ENCODE measurements around the gene MGMT. TPM values are rescaled to one million over a fixed set of nuclear protein-coding genes. Genes with fewer than 3 reads are reported as not detected.

Gene MGMT
- total and polyA plus RNA-seq, 4 donors = 9.9 to 39.6 (median 23.2) TPM

DNA sequence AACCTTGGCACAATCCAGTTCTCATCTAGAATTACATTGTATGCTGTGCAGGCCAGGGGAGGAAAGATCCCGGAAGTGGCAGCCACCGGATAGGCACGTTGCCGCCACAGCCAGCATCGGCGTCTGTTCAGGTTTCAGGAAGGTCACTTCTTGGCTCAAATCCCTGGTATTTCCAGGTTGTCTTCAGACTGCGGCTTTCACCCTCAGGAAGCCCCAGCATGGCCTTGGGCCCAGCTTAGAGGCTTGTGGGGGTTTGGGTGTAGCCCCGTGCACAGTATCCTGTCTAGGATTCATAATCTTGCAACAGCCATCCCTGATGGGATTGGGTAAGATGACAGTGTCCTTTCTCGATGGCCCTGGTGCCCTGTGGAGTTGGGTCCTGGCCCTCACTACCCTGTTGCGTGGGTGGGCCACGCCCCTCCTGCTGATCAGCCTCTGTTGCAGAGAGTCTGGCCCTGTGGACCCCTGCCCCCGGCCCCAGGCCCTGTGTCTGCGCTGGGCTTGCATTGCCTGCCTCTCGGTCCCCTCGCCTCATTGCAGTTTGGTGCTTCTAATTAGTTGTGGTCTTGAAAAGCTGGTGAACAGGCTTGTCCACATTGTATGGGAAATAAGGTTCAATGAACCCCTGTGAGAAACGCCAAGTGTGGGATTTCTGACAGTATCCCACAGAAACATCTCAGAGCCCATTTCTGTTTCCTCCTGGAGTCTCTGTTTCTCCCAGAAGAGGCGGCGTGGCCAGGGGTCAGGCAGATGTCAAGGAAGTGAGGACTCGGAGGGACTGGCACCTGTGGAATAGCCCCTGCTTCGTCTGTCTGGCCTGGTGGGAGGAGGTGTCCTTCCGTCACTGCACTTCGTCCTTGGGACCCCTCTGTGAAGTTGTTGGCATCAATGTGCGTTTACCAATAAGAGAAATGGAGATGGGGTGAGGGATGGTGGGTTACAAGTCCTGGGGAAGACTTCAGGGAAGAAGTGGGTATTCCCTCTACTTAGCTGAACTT is 77.5 kb downstream of the MGMT start:
- Histone ChIP-seq H3K4me3 (no peak overlapping the region), H3K9ac (ENCODE audit: insufficient read depth in 1 of 2, low read length in 2 of 2) (no peak overlapping the region), H3K4me1 (ENCODE audit: control insufficient read depth in 5 of 5, insufficient read depth in 5 of 5, low read length in 5 of 5) (peaks cover 0 to 10% (median 0%) of the 10 kb centered on the region in 5 donors), H3K27me3 (ENCODE audit: control insufficient read depth in 3 of 3, insufficient read depth in 3 of 3, low read length in 2 of 3) (no peaks in the 10 kb centered on the region), H3K36me3 (ENCODE audit: control insufficient read depth in 4 of 4, insufficient read depth in 4 of 4, low read length in 4 of 4) (peaks cover 0 to 2% (median 0%) of the 10 kb centered on the region in 4 donors), H3K27ac (ENCODE audit: low read depth in 1 of 2, low read length in 1 of 2) (no peak overlapping the region), H3K9me3 (ENCODE audit: control insufficient read depth in 4 of 4, insufficient read depth in 3 of 4, low read length in 3 of 4) (no peaks in the 10 kb centered on the region)
- ATAC-seq (ENCODE audit: insufficient read depth, low FRiP score) (no peak), DNase-seq (no peak)
- 82 to 88% methylated on average over 23 of the region's 23 CpGs for WGBS, 2 donors
- TF ChIP-seq, protein P1, sequence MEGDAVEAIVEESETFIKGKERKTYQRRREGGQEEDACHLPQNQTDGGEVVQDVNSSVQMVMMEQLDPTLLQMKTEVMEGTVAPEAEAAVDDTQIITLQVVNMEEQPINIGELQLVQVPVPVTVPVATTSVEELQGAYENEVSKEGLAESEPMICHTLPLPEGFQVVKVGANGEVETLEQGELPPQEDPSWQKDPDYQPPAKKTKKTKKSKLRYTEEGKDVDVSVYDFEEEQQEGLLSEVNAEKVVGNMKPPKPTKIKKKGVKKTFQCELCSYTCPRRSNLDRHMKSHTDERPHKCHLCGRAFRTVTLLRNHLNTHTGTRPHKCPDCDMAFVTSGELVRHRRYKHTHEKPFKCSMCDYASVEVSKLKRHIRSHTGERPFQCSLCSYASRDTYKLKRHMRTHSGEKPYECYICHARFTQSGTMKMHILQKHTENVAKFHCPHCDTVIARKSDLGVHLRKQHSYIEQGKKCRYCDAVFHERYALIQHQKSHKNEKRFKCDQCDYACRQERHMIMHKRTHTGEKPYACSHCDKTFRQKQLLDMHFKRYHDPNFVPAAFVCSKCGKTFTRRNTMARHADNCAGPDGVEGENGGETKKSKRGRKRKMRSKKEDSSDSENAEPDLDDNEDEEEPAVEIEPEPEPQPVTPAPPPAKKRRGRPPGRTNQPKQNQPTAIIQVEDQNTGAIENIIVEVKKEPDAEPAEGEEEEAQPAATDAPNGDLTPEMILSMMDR (IDR thresholded peaks at IDR 0.05; ENCODE audit: control extremely low read depth, extremely low read depth) = no peak

DNA sequence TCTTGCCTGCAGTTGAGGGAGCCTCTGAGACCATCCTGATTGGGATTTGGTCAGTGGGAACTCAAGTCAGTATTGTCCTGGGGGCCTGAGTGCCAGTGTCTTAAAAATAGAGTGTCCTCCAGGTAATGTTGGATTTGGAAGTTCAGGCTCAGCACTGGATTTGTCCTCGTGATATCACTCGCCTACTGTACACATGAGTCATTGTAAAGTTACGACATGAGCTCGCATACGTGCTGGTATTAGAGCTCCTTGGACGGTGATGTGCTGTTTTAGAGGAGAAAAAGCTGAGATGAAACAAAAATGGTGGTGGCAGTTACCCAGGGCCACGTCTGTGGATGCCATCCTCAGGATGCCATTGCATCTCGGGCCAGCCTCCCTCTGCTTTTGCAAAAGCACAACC is 78.2 kb downstream of the MGMT start:
- 80 to 86% methylated on average over 8 of the region's 8 CpGs for WGBS, 2 donors
- DNase-seq (no peak), ATAC-seq (ENCODE audit: insufficient read depth, low FRiP score) (no peak)
- H3K27me3 ChIP-seq (ENCODE audit: control insufficient read depth in 3 of 3, insufficient read depth in 3 of 3, low read length in 2 of 3) = no peaks in the 10 kb centered on the region
- H3K4me3 ChIP-seq = no peak overlapping the region
- H3K36me3 ChIP-seq (ENCODE audit: control insufficient read depth in 4 of 4, insufficient read depth in 4 of 4, low read length in 4 of 4) = peaks cover 0 to 2% (median 0%) of the 10 kb centered on the region in 4 donors
- peaks cover 0 to 10% (median 0%) of the 10 kb centered on the region in 5 donors for H3K4me1 ChIP-seq (ENCODE audit: control insufficient read depth in 5 of 5, insufficient read depth in 5 of 5, low read length in 5 of 5)
- TF ChIP-seq, protein P1 (IDR thresholded peaks at IDR 0.05; ENCODE audit: control extremely low read depth, extremely low read depth) = no peak
- no peaks in the 10 kb centered on the region for H3K9me3 ChIP-seq (ENCODE audit: control insufficient read depth in 4 of 4, insufficient read depth in 3 of 4, low read length in 3 of 4)
- no peak overlapping the region for H3K9ac ChIP-seq (ENCODE audit: insufficient read depth in 1 of 2, low read length in 2 of 2)
- no peak overlapping the region for H3K27ac ChIP-seq (ENCODE audit: low read depth in 1 of 2, low read length in 1 of 2)

DNA sequence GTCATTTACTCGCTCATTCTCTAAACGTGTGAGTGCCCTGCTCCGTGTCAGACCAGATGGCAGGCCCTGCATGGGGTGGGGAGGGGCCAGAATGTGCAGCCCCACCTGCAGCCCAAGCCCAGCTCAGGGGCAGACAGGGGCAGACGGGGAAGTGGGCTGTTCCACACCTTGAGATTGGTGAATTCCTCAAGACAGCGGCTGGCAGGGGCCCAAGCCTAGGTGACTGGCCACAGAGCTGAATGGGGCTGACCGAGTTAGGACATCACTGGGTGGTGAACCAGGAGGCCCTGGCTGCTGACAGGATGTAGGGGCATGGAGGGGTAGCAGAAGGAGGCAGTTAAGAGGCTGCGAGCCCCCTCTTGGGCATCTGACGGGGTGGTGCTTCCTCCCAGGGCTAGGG is 79.1 kb downstream of the MGMT start:
- Histone ChIP-seq H3K27me3 (ENCODE audit: control insufficient read depth in 3 of 3, insufficient read depth in 3 of 3, low read length in 2 of 3) (no peaks in the 10 kb centered on the region), H3K4me1 (ENCODE audit: control insufficient read depth in 5 of 5, insufficient read depth in 5 of 5, low read length in 5 of 5) (peaks cover 0 to 7% (median 0%) of the 10 kb centered on the region in 5 donors), H3K9me3 (ENCODE audit: control insufficient read depth in 4 of 4, insufficient read depth in 3 of 4, low read length in 3 of 4) (no peaks in the 10 kb centered on the region), H3K27ac (ENCODE audit: low read depth in 1 of 2, low read length in 1 of 2) (no peak overlapping the region), H3K36me3 (ENCODE audit: control insufficient read depth in 4 of 4, insufficient read depth in 4 of 4, low read length in 4 of 4) (peaks cover 0 to 2% (median 0%) of the 10 kb centered on the region in 4 donors), H3K9ac (ENCODE audit: insufficient read depth in 1 of 2, low read length in 2 of 2) (no peak overlapping the region), H3K4me3 (no peak overlapping the region)
- TF ChIP-seq, protein P1 (IDR thresholded peaks at IDR 0.05; ENCODE audit: control extremely low read depth, extremely low read depth) = no peak
- WGBS, 2 donors = 81 to 90% methylated on average over 8 of the region's 8 CpGs
- no peak for ATAC-seq (ENCODE audit: insufficient read depth, low FRiP score)
- no peak for DNase-seq
